Measurements from ENCODE around the gene FOXP1. TPM values are rescaled to one million over a fixed set of nuclear protein-coding genes. Genes with fewer than 3 reads are reported as not detected.

FOXP1 gene
- total RNA-seq, 1 donor from 2014 or later, result 27.3 TPM

DNA sequence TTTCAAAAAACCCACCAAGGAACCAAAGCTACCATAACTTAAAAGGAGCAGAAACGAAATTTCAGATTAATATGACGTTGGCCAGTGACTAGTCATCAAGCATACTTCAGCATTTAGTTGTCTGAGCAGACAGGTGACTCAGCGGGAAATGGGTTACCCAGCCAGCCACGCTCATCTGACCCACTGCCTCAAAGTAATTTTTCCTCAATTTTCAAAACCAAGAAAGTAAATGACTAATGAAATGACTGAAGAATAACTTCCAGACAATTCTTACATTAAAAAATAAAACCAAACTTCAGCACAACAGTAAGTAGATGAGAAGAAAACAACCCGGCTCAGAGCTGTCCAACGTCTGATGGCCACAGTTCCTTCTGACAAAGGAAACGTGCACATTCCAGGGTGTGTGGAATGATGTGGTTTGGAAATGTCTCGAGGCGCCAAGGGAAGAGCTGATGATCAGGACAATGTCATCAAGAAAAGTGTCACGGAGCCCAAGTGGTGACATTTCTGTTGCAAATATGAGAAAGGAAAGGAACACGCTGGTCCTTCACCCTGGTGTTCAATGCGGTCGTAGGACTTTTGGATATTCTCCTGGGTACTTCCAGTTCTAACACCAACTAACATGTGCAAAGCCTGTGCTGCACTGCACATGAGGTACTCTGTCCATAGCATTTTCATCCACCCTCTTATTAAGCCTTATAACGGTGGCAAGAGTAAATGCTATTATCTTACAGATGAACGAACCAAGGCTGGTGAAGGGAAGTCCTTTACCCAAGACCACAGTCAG is 79.1 kb downstream of the FOXP1 start:
- H3K79me2 ChIP-seq (ENCODE audit: low read depth), result no peaks in the 10 kb centered on the region

GRCh38 chr3:71503525-71504249 is 79.8 kb downstream of the FOXP1 start:
- H3K36me3 ChIP-seq, result no peaks in the 10 kb centered on the region
- H4K20me1 ChIP-seq (ENCODE audit: low read depth), result peaks cover 9% of the 10 kb centered on the region
- no peak overlapping the region for H2AFZ ChIP-seq (replicated peaks)
- H3K27ac ChIP-seq, result no peak overlapping the region
- no peaks in the 10 kb centered on the region for H3K9me3 ChIP-seq (ENCODE audit: low read depth)
- H3K9me3 Mint-ChIP-seq, result no peaks in the 10 kb centered on the region
- H3K27me3 Mint-ChIP-seq (ENCODE audit: insufficient read depth, low read depth), result peaks cover 4% of the 10 kb centered on the region
- no peaks in the 10 kb centered on the region for H3K79me2 ChIP-seq (ENCODE audit: low read depth)
- H3F3A ChIP-seq (ENCODE audit: low read depth), result peaks cover 2% of the 10 kb centered on the region
- TF ChIP-seq EZH2 (IDR thresholded peaks at IDR 0.05) (no peak), CTCF (IDR thresholded peaks at IDR 0.05) (no peak), EZH2phosphoT487 (IDR thresholded peaks at IDR 0.05) (no peak)
- H3K9ac ChIP-seq, result no peak overlapping the region
- no peaks in the 10 kb centered on the region for H3K4me1 ChIP-seq
- H3K4me1 Mint-ChIP-seq, result peaks cover 2% of the 10 kb centered on the region
- H3K27me3 ChIP-seq, result no peaks in the 10 kb centered on the region
- H3K4me3 ChIP-seq, result no peak overlapping the region
- H3K4me3 Mint-ChIP-seq, result no peak overlapping the region
- H3K36me3 Mint-ChIP-seq, result peaks cover 12% of the 10 kb centered on the region
- H3K4me2 ChIP-seq, result no peak overlapping the region
- no peak overlapping the region for H3K27ac Mint-ChIP-seq
- no peak for DNase-seq (ENCODE audit: low spot score)

More for the DNA sequence above, 79.1 kb downstream of the FOXP1 start:
- no peak for DNase-seq (ENCODE audit: low spot score)
- no peak overlapping the region for H3K4me2 ChIP-seq
- H3K27me3 ChIP-seq, result no peaks in the 10 kb centered on the region
- TF ChIP-seq EZH2phosphoT487 (IDR thresholded peaks at IDR 0.05) (no peak), EZH2 (IDR thresholded peaks at IDR 0.05) (no peak), CTCF (IDR thresholded peaks at IDR 0.05) (no peak)
- Mint-ChIP-seq H3K9me3 (no peaks in the 10 kb centered on the region), H3K4me3 (no peak overlapping the region), H3K27me3 (ENCODE audit: insufficient read depth, low read depth) (peaks cover 4% of the 10 kb centered on the region), H3K27ac (no peak overlapping the region), H3K36me3 (peaks cover 15% of the 10 kb centered on the region), H3K4me1 (no peaks in the 10 kb centered on the region)
- no peak overlapping the region for H3K4me3 ChIP-seq
- H3K9me3 ChIP-seq (ENCODE audit: low read depth), result no peaks in the 10 kb centered on the region
- H2AFZ ChIP-seq (replicated peaks), result no peak overlapping the region
- no peaks in the 10 kb centered on the region for H3F3A ChIP-seq (ENCODE audit: low read depth)
- peaks cover 9% of the 10 kb centered on the region for H4K20me1 ChIP-seq (ENCODE audit: low read depth)
- H3K27ac ChIP-seq, result no peak overlapping the region
- no peaks in the 10 kb centered on the region for H3K36me3 ChIP-seq
- no peaks in the 10 kb centered on the region for H3K4me1 ChIP-seq
- no peak overlapping the region for H3K9ac ChIP-seq

DNA sequence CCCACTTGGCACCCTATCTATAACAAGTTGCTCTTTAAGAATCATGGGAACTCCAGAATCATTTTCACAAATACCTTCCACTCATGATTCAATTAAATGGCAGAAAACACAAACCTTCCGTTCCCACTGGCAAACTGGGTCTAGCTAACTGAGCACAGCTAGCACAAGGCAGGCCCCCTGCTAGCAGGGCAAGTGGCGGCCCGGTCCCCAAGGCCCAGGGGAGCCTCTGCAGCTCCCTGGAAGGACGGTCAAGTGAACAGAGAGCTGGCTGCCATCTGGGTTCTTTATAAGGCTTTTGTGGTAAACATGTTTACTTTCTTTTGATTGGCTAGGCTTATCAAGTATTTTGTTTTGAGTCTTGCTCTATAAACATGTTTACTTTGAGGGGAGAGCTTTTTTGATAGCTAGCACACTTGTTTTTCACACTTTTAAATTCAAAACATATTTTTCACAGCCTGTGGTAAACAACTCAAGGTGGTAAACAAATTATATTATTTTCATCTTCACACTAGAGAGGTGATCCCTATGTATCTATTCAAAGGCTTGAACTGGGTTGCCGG is 81.4 kb downstream of the FOXP1 start:
- H2AFZ ChIP-seq (replicated peaks), result no peak overlapping the region
- no peak for DNase-seq (ENCODE audit: low spot score)
- no peaks in the 10 kb centered on the region for H3K36me3 ChIP-seq
- no peaks in the 10 kb centered on the region for H3K79me2 ChIP-seq (ENCODE audit: low read depth)
- H3K9me3 ChIP-seq (ENCODE audit: low read depth), result no peaks in the 10 kb centered on the region
- H3K4me3 ChIP-seq, result no peak overlapping the region
- H3F3A ChIP-seq (ENCODE audit: low read depth), result peaks cover 17% of the 10 kb centered on the region
- no peaks in the 10 kb centered on the region for H3K27me3 ChIP-seq
- Mint-ChIP-seq H3K36me3 (peaks cover 12% of the 10 kb centered on the region), H3K4me1 (peaks cover 15% of the 10 kb centered on the region), H3K27ac (no peak overlapping the region), H3K9me3 (no peaks in the 10 kb centered on the region), H3K27me3 (ENCODE audit: insufficient read depth, low read depth) (peaks cover 4% of the 10 kb centered on the region), H3K4me3 (no peak overlapping the region)
- no peak overlapping the region for H3K9ac ChIP-seq
- H3K4me2 ChIP-seq, result no peak overlapping the region
- peaks cover 15% of the 10 kb centered on the region for H3K4me1 ChIP-seq
- H3K27ac ChIP-seq, result no peak overlapping the region
- TF ChIP-seq EZH2phosphoT487 (IDR thresholded peaks at IDR 0.05), result no peak
- TF ChIP-seq EZH2 (IDR thresholded peaks at IDR 0.05), result no peak
- TF ChIP-seq CTCF (IDR thresholded peaks at IDR 0.05), result no peak
- peaks cover 22% of the 10 kb centered on the region for H4K20me1 ChIP-seq (ENCODE audit: low read depth)

Data from neural progenitor cell (in vitro differentiated cells).